Hepatocyte (in vitro differentiated cells): ENCODE measurements around the gene FBXW5. TPM values are rescaled to one million over a fixed set of nuclear protein-coding genes. Genes with fewer than 3 reads are reported as not detected.
A peak's percentile ranks its signal among the peaks of the same experiment; 100 is the strongest.

Experiments used
- DNase-seq: peaks from one replicate; pipeline ENCODE4 v3.0.0-alpha.2; 2016; ENCODE audit warnings: low spot score
- H2AFZ ChIP-seq: fragments of 200-600 bp; sonication (generic); 2 replicates; pipeline ENCODE4 v1.6.0; 2016; ENCODE audit warnings: antibody characterized with exemption, mild to moderate bottlenecking
- H3K27ac ChIP-seq: fragments of 200-600 bp; sonication (generic); 2 replicates; pipeline ENCODE4 v1.5.1; 2016; ENCODE audit warnings: mild to moderate bottlenecking
- H3K27me3 ChIP-seq: fragments of 200-600 bp; sonication (generic); 2 replicates; pipeline ENCODE4 v1.6.1; 2016
- H3K36me3 ChIP-seq: fragments of 200-600 bp; sonication (generic); replicated peaks from 2 replicates; pipeline ENCODE4 v1.5.1; 2016; ENCODE audit warnings: low read depth; ENCODE audit not compliant: insufficient read depth
- H3K4me1 ChIP-seq: fragments of 200-600 bp; sonication (generic); 2 replicates; pipeline ENCODE4 v1.5.1; 2016; ENCODE audit warnings: mild to moderate bottlenecking, moderate library complexity; ENCODE audit not compliant: insufficient read depth
- H3K4me2 ChIP-seq: fragments of 200-600 bp; sonication (generic); 2 replicates; pipeline ENCODE4 v1.6.0; 2016
- H3K4me3 ChIP-seq: fragments of 200-600 bp; sonication (generic); 2 replicates; pipeline ENCODE4 v1.5.1; 2016; ENCODE audit warnings: mild to moderate bottlenecking
- H3K79me2 ChIP-seq: fragments of 200-600 bp; sonication (generic); 2 replicates; pipeline ENCODE4 v1.6.0; 2017; ENCODE audit warnings: mild to moderate bottlenecking
- H3K9me2 ChIP-seq: fragments of 200-600 bp; sonication (generic); replicated peaks from 2 replicates; pipeline ENCODE4 v1.6.0; 2017; ENCODE audit warnings: mild to moderate bottlenecking; ENCODE audit not compliant: insufficient read depth
- H3K9me3 ChIP-seq: fragments of 200-600 bp; sonication (generic); 2 replicates; pipeline ENCODE4 v1.5.1; 2016; ENCODE audit warnings: low read depth, mild to moderate bottlenecking
- H4K20me1 ChIP-seq: fragments of 200-600 bp; sonication (generic); 2 replicates; pipeline ENCODE4 v1.6.0; 2016; ENCODE audit warnings: mild to moderate bottlenecking; ENCODE audit not compliant: insufficient read depth, poor library complexity, severe bottlenecking
- EZH2 ChIP-seq: fragments of 200-600 bp; sonication (generic); IDR thresholded peaks from 2 replicates; pipeline ENCODE4 v1.6.1; 2016; ENCODE audit warnings: antibody characterized with exemption, mild to moderate bottlenecking, borderline replicate concordance
- EZH2phosphoT487 ChIP-seq: fragments of 200-600 bp; sonication (generic); IDR thresholded peaks from one replicate; pipeline ENCODE4 v1.6.1; 2018; ENCODE audit warnings: antibody characterized with exemption, mild to moderate bottlenecking, low read depth, moderate library complexity; ENCODE audit not compliant: unreplicated experiment, severe bottlenecking
- WGBS: methylation state at CpG from one replicate; pipeline ENCODE4 v1.1.6; 2016; ENCODE audit warnings: low lambda C conversion rate; ENCODE audit errors: missing lambda C conversion rate; 5-methylcytosine and 5-hydroxymethylcytosine counted together
- polyA plus RNA-seq: library from polyadenylated mRNA; unstranded; fragments of >200 nt; fragmentation: Nextera tagmentation; extraction: Ambion mirVana; gene quantifications from 2 replicates; pipeline ENCODE4 v1.2.1, GENCODE V29; 2016
- total RNA-seq: library from RNA; depleted of rRNA; stranded (reverse); fragments of >200 nt; gene quantifications from 2 replicates; pipeline ENCODE4 v1.2.3, GENCODE V29; 2014
- TF ChIP-seq, protein P1 (sequence below): fragments of 200-600 bp; sonication (generic); IDR thresholded peaks from 2 replicates; pipeline ENCODE4 v1.5.1; 2016; ENCODE audit warnings: antibody characterized with exemption, mild to moderate bottlenecking; ENCODE audit not compliant: poor library complexity

FBXW5 gene
- total and polyA plus RNA-seq, 2 experiments from 2014 or later: 141 to 172 TPM

DNA sequence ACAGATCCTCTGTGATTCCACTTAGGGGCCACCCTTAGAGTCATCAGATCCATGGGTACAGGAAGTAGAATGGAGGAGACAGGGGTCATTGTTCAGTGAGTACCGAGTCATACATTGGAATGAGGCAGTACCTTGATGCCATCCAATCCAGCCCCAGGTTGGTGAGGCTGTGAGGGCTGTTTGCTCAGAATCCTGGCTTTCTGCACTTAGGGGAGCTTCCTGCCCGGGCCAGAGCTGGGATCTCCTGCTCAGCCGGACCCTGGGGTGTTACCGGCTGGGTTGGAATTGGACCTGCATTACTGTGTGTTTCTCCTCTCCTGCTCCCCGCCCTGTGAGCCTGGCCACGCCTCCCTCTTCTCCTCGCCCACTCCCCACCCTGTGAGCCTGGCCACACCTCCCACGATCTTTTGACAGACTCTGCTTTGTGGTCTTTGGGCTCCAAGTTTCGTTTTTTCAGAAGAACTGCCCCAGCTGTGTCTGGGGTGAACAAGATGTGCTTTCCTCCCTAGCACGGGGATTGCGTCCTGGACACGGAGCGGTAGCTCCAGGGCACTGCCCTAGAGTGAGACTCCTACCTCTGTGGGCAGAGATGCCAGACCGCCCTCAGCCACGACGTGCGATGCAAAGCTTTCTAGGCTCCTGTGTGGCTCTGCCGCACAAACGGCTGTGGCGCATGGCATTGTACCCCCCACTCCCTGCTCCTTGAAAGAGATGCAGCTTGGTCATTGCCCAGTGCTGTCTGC lies 42.9 kb downstream of the FBXW5 start:
- no peaks in the 10 kb centered on the region for H3K79me2 ChIP-seq
- DNase-seq: peak; percentile 52
- no peaks in the 10 kb centered on the region for H3K36me3 ChIP-seq
- no peak overlapping the region for H3K4me3 ChIP-seq
- no peaks in the 10 kb centered on the region for H3K9me2 ChIP-seq
- 84% methylated on average over 20 of the region's 20 CpGs for WGBS
- no peak overlapping the region for H2AFZ ChIP-seq
- no peak for TF ChIP-seq EZH2
- TF ChIP-seq, protein P1, sequence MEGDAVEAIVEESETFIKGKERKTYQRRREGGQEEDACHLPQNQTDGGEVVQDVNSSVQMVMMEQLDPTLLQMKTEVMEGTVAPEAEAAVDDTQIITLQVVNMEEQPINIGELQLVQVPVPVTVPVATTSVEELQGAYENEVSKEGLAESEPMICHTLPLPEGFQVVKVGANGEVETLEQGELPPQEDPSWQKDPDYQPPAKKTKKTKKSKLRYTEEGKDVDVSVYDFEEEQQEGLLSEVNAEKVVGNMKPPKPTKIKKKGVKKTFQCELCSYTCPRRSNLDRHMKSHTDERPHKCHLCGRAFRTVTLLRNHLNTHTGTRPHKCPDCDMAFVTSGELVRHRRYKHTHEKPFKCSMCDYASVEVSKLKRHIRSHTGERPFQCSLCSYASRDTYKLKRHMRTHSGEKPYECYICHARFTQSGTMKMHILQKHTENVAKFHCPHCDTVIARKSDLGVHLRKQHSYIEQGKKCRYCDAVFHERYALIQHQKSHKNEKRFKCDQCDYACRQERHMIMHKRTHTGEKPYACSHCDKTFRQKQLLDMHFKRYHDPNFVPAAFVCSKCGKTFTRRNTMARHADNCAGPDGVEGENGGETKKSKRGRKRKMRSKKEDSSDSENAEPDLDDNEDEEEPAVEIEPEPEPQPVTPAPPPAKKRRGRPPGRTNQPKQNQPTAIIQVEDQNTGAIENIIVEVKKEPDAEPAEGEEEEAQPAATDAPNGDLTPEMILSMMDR: no peak
- no peak for TF ChIP-seq EZH2phosphoT487
- no peak overlapping the region for H3K4me2 ChIP-seq
- peak overlapping the region; percentile 92 for H3K27ac ChIP-seq
- peaks cover 7% of the 10 kb centered on the region for H3K4me1 ChIP-seq
- H3K9me3 ChIP-seq: no peaks in the 10 kb centered on the region
- no peaks in the 10 kb centered on the region for H3K27me3 ChIP-seq
- H4K20me1 ChIP-seq: no peaks in the 10 kb centered on the region

DNA sequence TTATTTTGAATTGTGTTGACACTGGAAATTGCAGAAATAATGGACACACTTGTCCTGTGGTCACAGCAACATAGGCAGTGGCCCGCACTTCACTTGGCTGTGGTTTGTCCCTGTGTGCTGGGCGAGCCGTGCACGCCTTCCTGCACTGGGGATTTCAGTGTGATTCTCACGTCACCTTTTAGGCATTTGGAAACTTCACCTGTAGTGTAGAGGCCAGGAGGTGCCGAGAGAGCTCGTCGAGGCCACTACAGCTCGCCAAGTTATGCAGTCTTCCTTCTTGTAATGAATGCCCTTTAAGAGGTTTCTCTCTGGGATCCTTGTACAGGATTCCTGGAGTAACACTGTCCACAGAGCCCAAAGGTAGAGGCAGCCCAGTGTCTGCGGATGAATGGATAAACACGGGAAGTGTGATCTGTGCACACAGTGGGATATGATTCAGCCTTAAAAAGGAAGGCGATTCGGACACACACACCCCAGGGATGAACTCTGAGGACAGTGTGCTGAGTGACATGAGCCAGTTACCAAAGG lies 43.5 kb downstream of the FBXW5 start:
- no peak overlapping the region for H3K4me3 ChIP-seq
- H3K4me1 ChIP-seq: peaks cover 7% of the 10 kb centered on the region
- no peaks in the 10 kb centered on the region for H3K36me3 ChIP-seq
- no peak overlapping the region for H2AFZ ChIP-seq
- H3K9me3 ChIP-seq: no peaks in the 10 kb centered on the region
- no peak for DNase-seq
- no peak overlapping the region for H3K4me2 ChIP-seq
- no peaks in the 10 kb centered on the region for H3K9me2 ChIP-seq
- 88% methylated on average over 13 of the region's 13 CpGs for WGBS
- no peaks in the 10 kb centered on the region for H3K27me3 ChIP-seq
- H3K79me2 ChIP-seq: peaks cover 4% of the 10 kb centered on the region
- H3K27ac ChIP-seq: peak overlapping the region; percentile 92
- H4K20me1 ChIP-seq: no peaks in the 10 kb centered on the region
- TF ChIP-seq EZH2 (no peak), EZH2phosphoT487 (no peak)
- TF ChIP-seq, protein P1: no peak

DNA sequence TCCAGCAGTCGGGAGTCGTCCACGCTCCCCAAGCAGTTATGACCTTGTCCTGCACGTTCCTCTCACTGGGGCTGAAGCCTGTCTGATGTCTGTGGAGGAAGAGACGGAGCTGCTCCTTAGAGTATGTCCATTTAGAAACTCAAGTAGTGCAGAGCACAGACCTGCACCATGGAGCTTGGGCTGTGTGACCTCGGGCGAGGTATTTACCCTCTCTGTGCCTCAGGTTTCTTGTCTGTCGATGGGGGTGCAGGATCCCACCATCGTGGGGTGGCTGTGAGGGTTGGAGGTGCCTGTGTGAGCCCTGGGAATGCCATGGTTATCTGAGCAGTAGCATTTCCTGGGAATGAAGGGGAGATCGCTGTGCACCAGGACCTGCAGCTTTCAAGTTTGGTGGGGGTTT lies 44.0 kb downstream of the FBXW5 start:
- H3K4me2 ChIP-seq: no peak overlapping the region
- peaks cover 7% of the 10 kb centered on the region for H3K4me1 ChIP-seq
- H3K27ac ChIP-seq: no peak overlapping the region
- H4K20me1 ChIP-seq: no peaks in the 10 kb centered on the region
- H3K9me3 ChIP-seq: no peaks in the 10 kb centered on the region
- DNase-seq: no peak
- WGBS: 97% methylated on average over 10 of the region's 10 CpGs
- H2AFZ ChIP-seq: no peak overlapping the region
- peaks cover 8% of the 10 kb centered on the region for H3K79me2 ChIP-seq
- no peaks in the 10 kb centered on the region for H3K36me3 ChIP-seq
- H3K9me2 ChIP-seq: no peaks in the 10 kb centered on the region
- no peaks in the 10 kb centered on the region for H3K27me3 ChIP-seq
- no peak overlapping the region for H3K4me3 ChIP-seq
- TF ChIP-seq, protein P1: no peak
- TF ChIP-seq EZH2phosphoT487 (no peak), EZH2 (no peak)
